Naive thymus-derived CD4-positive, alpha-beta T cell (primary cell): ENCODE measurements around the gene RABL3. TPM values are rescaled to one million over a fixed set of nuclear protein-coding genes. Genes with fewer than 3 reads are reported as not detected.
A peak's percentile ranks its signal among the peaks of the same experiment; 100 is the strongest.
"Not testable (repeated sequence)": the region's sequence is repeated elsewhere in the genome, so short reads cannot be mapped to it uniquely, and the experiment has no call there.

Experiments
- ATAC-seq: fragments of 150-1000 bp; cut with Tn5 transposase; 2 replicates; pipeline ENCODE4 v1.10.0; 2021; ENCODE audit warnings: mild to moderate bottlenecking, moderate library complexity
- CTCF ChIA-PET: fragments of 350-600 bp; sonication (Branson Sonifier 250); formaldehyde crosslinking; loops from one replicate; lab custom pipeline; 2021; ENCODE audit warnings: antibody characterized with exemption; lab: Charles Lee
- POLR2A ChIA-PET: fragments of 350-600 bp; sonication (Branson Sonifier 250); formaldehyde crosslinking; loops from one replicate; lab custom pipeline; 2021; ENCODE audit warnings: antibody characterized with exemption, inconsistent platforms; lab: Charles Lee
- DNase-seq, 9 donors: peaks; one replicate each; pipeline versions ENCODE4 v3.0.0 to v3.0.0-alpha.2; 2020 to 2022; ENCODE audit warnings: mixed read lengths in 1 of 9
- H3K27ac ChIP-seq: one replicate; pipeline ENCODE4 v1.7.0; 2013; ENCODE audit warnings: mild to moderate bottlenecking, low read depth, low read length, moderate library complexity
- H3K27me3 ChIP-seq, 2 donors: one replicate each; pipeline ENCODE4 v1.7.0; 2013; ENCODE audit warnings: low read length in 2 of 2, mild to moderate bottlenecking in 2 of 2, moderate library complexity in 2 of 2; ENCODE audit not compliant: control insufficient read depth in 2 of 2, insufficient read depth in 2 of 2
- H3K36me3 ChIP-seq, 3 experiments: 1 replicate in 2 of 3; 2 replicates in 1 of 3; pipeline ENCODE4 v1.7.0; 2013; ENCODE audit warnings: low read length in 3 of 3, mild to moderate bottlenecking in 3 of 3, moderate library complexity in 1 of 3; ENCODE audit not compliant: insufficient read depth in 3 of 3, control insufficient read depth in 2 of 3
- H3K4me1 ChIP-seq, 2 donors: one replicate each; pipeline ENCODE4 v1.7.0; 2013; ENCODE audit warnings: low read length in 2 of 2, mild to moderate bottlenecking in 2 of 2, moderate library complexity in 1 of 2; ENCODE audit not compliant: control insufficient read depth in 2 of 2, insufficient read depth in 2 of 2
- H3K4me3 ChIP-seq: 2 replicates; pipeline ENCODE4 v1.7.0; 2013; ENCODE audit warnings: mild to moderate bottlenecking, low read length
- H3K9me3 ChIP-seq, 3 experiments: 1 replicate in 2 of 3; 2 replicates in 1 of 3; pipeline ENCODE4 v1.7.0; 2013; ENCODE audit warnings: low read length in 3 of 3; ENCODE audit not compliant: control insufficient read depth in 2 of 3
- H3K27ac Mint-ChIP-seq, 9 donors: one replicate each; pipeline ENCODE4 v1.8.0; 2020 to 2022; ENCODE audit warnings: mixed read lengths in 9 of 9, mild to moderate bottlenecking in 8 of 9, moderate library complexity in 5 of 9, inconsistent platforms in 2 of 9
- H3K27me3 Mint-ChIP-seq, 5 donors: one replicate each; pipeline ENCODE4 v1.8.0; 2021 to 2022; ENCODE audit warnings: mixed read lengths in 5 of 5, mild to moderate bottlenecking in 1 of 5
- H3K36me3 Mint-ChIP-seq, 5 donors: one replicate each; pipeline ENCODE4 v1.8.0; 2020 to 2022; ENCODE audit warnings: mixed read lengths in 5 of 5, mild to moderate bottlenecking in 3 of 5, inconsistent platforms in 1 of 5
- H3K4me1 Mint-ChIP-seq, 7 donors: one replicate each; pipeline ENCODE4 v1.8.0; 2020 to 2022; ENCODE audit warnings: mixed read lengths in 7 of 7, mild to moderate bottlenecking in 3 of 7, inconsistent platforms in 1 of 7
- H3K4me3 Mint-ChIP-seq, 10 donors: one replicate each; pipeline ENCODE4 v1.8.0; 2020 to 2022; ENCODE audit warnings: mild to moderate bottlenecking in 10 of 10, mixed read lengths in 10 of 10, moderate library complexity in 6 of 10, inconsistent platforms in 2 of 10
- H3K9me3 Mint-ChIP-seq, 11 donors: one replicate each; pipeline ENCODE4 v1.8.0; 2020 to 2022; ENCODE audit warnings: mixed read lengths in 11 of 11, mild to moderate bottlenecking in 4 of 11, inconsistent platforms in 1 of 11, moderate library complexity in 1 of 11
- intact Hi-C, 2 donors: fragments of 100-400 bp; cut with micrococcal nuclease; formaldehyde crosslinking; loops; one replicate each; pipeline ENCODE4 v1.15.1; 2023
- polyA plus RNA-seq, 2 donors: library from polyadenylated mRNA; unstranded; fragments of 300-500 nt; fragmentation: Illumina TruSeq; gene quantifications; one replicate each; pipeline ENCODE4 v1.2.3, GENCODE V29; 2021
- total RNA-seq, 6 experiments: library from RNA in 5 of 6; stranded (reverse) in 5 of 6; gene quantifications; 1 replicate in 5 of 6; 2 replicates in 1 of 6; pipeline ENCODE4 v1.2.3 and lab custom pipeline; 2021 to 2026

Gene RABL3
- total and polyA plus RNA-seq, 7 experiments from 2014 or later, result 15.4 to 40.6 (median 23.1) TPM

DNA sequence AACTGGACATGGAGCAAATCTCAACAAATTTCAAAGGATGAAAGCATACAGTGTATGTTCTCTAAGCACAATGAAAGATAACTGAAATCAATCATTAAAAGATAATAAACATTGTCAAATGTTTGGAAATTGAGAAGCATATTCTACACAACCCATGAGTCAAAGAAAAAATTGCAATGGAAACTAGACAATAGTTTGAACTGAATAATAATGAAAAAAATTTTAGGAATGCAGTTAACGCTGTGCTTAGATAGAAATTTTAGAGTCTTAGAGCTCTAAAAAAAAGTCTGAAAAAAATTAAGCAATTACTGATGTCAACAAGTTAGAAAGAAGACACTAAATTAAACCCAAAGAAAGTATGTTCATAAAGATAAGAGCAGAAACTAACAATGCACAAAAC is 15.5 kb downstream of the RABL3 start:
- H3K4me3 ChIP-seq, result no peak overlapping the region
- peaks cover 0 to 3% (median 0%) of the 10 kb centered on the region in 3 experiments for H3K36me3 ChIP-seq
- ChIA-PET POLR2A (no interaction called here), CTCF (no interaction called here)
- no peaks in the 10 kb centered on the region for H3K27me3 ChIP-seq
- H3K9me3 ChIP-seq, result no peaks in the 10 kb centered on the region
- Mint-ChIP-seq H3K27ac (peak overlapping the region in 3 of 9 donors; percentile 12 to 43 (median 38)), H3K27me3 (no peaks in the 10 kb centered on the region), H3K36me3 (peaks cover 0 to 58% (median 28%) of the 10 kb centered on the region in 5 donors), H3K9me3 (peaks cover 0 to 8% (median 0%) of the 10 kb centered on the region in 11 donors), H3K4me3 (no peak overlapping the region), H3K4me1 (peaks cover 0 to 22% (median 14%) of the 10 kb centered on the region in 7 donors)
- no peak overlapping the region for H3K27ac ChIP-seq
- no peaks in the 10 kb centered on the region for H3K4me1 ChIP-seq
- intact Hi-C loops, result no loop called here
- DNase-seq (no peak), ATAC-seq (no peak)

DNA sequence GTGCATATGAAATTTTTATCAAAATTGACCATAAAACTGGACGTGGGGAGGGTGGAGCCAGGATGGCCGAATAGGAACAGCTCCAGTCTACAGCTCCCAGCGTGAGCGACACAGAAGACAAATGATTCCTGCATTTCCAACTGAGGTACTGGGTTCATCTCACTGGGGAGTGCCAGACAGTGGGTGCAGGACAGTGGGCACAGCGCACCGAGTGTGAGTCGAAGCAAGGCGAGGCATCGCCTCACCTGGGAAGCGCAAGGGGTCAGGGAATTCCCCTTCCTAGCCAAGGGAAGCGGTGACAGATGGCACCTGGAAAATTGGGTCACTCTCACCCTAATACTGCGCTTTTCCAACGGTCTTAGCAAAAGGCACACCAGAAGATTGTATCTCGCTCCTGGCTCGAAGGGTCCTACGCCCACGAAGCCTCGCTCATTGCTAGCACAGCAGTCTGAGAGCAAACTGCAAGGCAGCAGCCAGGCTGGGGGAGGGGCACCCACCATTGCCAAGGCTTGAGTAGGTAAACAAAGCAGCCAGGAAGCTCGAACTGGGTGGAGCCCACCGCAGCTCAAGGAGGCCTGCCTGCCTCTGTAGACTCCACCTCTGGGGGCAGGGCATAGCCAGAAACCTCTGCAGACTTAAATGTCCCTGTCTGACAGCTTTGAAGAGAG is 23.0 kb downstream of the RABL3 start:
- Histone ChIP-seq H3K4me1 (peaks cover 12 to 25% of the 10 kb centered on the region in 2 donors), H3K27ac (peak overlapping the region; percentile 58), H3K4me3 (peak overlapping the region; percentile 31)
- H3K9me3 Mint-ChIP-seq, result peaks cover 0 to 23% (median 16%) of the 10 kb centered on the region in 11 donors
- H3K36me3 Mint-ChIP-seq, result peaks cover 3 to 36% (median 29%) of the 10 kb centered on the region in 5 donors
- H3K9me3 ChIP-seq, H3K27me3 ChIP-seq, H3K36me3 ChIP-seq, H3K27me3 Mint-ChIP-seq: not testable (repeated sequence)
- H3K4me3 Mint-ChIP-seq, result peak overlapping the region; percentile 75 to 90 (median 83)
- intact Hi-C loops, result loop anchor here (1.0 to 10.0 kb wide), 8 partner anchors 10 to 1254 kb away; partner anchors contain the start of genes GTF2E1 (in 2 of the 2), NDUFB4 (in 2 of the 2), RABL3 (in 2 of the 2) and POGLUT1 (in 1 of the 2)
- ATAC-seq, result peak; percentile 72
- peak; percentile 37 to 90 (median 83) for DNase-seq
- CTCF ChIA-PET, result interaction anchor here (1.6 to 2.5 kb wide), 2 partner anchors 22 to 123 kb away, joined by 6 read pairs; partner anchors contain the start of gene NDUFB4
- POLR2A ChIA-PET, result interaction anchor here (0.8 to 5.7 kb wide), 6 partner anchors 9 to 624 kb away, joined by 3 to 59 read pairs (median 4); partner anchors contain the start of genes GTF2E1, HGD, NDUFB4 and RABL3
- peaks cover 13 to 50% (median 36%) of the 10 kb centered on the region in 7 donors for H3K4me1 Mint-ChIP-seq
- H3K27ac Mint-ChIP-seq, result peak overlapping the region in 7 of 9 donors; percentile 86 to 98 (median 95)

DNA sequence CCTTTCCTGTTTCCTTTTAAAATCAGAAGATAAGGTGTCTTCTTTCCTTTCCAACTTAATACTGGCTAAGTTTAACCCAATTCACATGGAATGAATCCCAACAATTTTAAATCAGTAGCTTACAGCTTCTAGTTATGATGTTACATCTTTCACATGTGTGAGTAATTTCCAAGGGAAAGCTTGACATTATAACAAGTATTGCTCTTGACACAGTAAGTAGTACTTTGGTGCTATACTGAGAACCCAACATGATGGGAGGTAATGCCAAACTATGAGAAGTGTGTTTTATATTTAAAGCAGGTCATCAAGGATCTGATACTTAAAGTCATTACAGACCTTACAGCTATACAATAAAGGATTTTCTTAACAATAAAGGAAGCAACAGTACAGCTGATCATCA is 29.1 kb downstream of the RABL3 start:
- Histone ChIP-seq H3K27ac (no peak overlapping the region), H3K4me1 (peaks cover 0 to 5% of the 10 kb centered on the region in 2 donors), H3K9me3 (no peaks in the 10 kb centered on the region), H3K36me3 (peaks cover 0 to 4% (median 0%) of the 10 kb centered on the region in 3 experiments), H3K27me3 (no peaks in the 10 kb centered on the region), H3K4me3 (no peak overlapping the region)
- CTCF ChIA-PET, result no interaction called here
- ATAC-seq (no peak), DNase-seq (no peak)
- peaks cover 0 to 2% (median 0%) of the 10 kb centered on the region in 11 donors for H3K9me3 Mint-ChIP-seq
- H3K36me3 Mint-ChIP-seq, result peaks cover 0 to 27% (median 12%) of the 10 kb centered on the region in 5 donors
- POLR2A ChIA-PET, result no interaction called here
- peak overlapping the region in 1 of 10 donors; percentile 46 for H3K4me3 Mint-ChIP-seq
- no peaks in the 10 kb centered on the region for H3K27me3 Mint-ChIP-seq
- peak overlapping the region in 1 of 9 donors; percentile 66 for H3K27ac Mint-ChIP-seq
- intact Hi-C loops, result loop anchor here in 1 of 2 donors (10.0 kb wide), 1 partner anchor 1248 kb away; the partner anchor contains the start of genes POGLUT1 and TMEM39A
- H3K4me1 Mint-ChIP-seq, result peaks cover 4 to 28% (median 17%) of the 10 kb centered on the region in 7 donors

DNA sequence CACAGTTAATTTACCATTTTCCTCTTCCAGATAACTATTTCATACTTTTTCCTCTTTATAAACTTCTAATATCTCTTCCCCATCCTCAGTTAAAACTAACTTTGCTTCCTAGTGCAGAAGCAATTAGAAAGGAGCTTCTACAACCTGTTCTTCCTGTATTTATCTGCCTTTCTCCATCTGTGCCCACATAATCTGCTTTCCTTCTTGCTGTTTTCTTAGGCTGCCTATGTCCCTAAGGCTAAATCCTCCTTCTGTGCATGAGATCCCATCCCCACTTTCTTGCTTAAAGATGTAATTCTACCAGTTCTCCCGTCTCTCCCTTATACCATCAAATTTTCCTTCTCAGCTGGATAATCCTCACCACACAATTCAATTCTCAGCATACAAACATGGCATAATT is 31.9 kb downstream of the RABL3 start:
- H3K4me1 ChIP-seq, result no peaks in the 10 kb centered on the region
- CTCF ChIA-PET, result no interaction called here
- H3K9me3 ChIP-seq, result no peaks in the 10 kb centered on the region
- Mint-ChIP-seq H3K27ac (no peak overlapping the region), H3K36me3 (peaks cover 0 to 43% (median 25%) of the 10 kb centered on the region in 5 donors), H3K9me3 (no peaks in the 10 kb centered on the region), H3K27me3 (no peaks in the 10 kb centered on the region), H3K4me3 (no peak overlapping the region), H3K4me1 (peaks cover 0 to 28% (median 17%) of the 10 kb centered on the region in 7 donors)
- DNase-seq (no peak), ATAC-seq (no peak)
- H3K27ac ChIP-seq, result no peak overlapping the region
- H3K4me3 ChIP-seq, result no peak overlapping the region
- intact Hi-C loops, result loop anchor here in 1 of 2 donors (10.0 kb wide), 1 partner anchor 1246 kb away; the partner anchor contains the start of genes POGLUT1 and TMEM39A
- POLR2A ChIA-PET, result interaction anchor here (1.0 kb wide), 1 partner anchor 11 kb away, joined by 3 read pairs; no protein-coding TSS in a partner anchor
- peaks cover 0 to 4% (median 0%) of the 10 kb centered on the region in 3 experiments for H3K36me3 ChIP-seq
- H3K27me3 ChIP-seq, result no peaks in the 10 kb centered on the region

DNA sequence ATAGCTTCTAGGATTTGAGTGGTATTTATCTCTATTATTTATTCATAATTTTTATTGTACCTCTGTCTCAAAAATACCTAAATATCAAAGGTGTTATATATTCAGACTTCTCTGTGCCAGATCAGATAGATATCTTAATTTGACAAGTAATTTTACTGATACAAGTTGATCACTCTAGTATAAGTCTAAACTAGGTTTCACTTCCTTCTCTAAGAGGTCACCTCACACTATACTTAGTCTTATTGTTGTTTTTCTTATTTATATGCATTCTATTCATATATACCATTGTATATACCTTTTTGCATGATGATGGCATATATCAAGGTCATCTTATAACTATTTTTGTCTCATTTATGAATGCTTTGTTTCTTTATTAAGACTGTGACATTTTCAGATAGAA is 33.9 kb downstream of the RABL3 start:
- Histone ChIP-seq H3K4me3 (no peak overlapping the region), H3K36me3 (peaks cover 0 to 4% (median 0%) of the 10 kb centered on the region in 3 experiments), H3K4me1 (no peaks in the 10 kb centered on the region), H3K9me3 (no peaks in the 10 kb centered on the region), H3K27ac (no peak overlapping the region), H3K27me3 (no peaks in the 10 kb centered on the region)
- no peak overlapping the region for H3K4me3 Mint-ChIP-seq
- ChIA-PET CTCF (interaction anchor here (0.6 kb wide), 1 partner anchor 9 kb away, joined by 3 read pairs; no protein-coding TSS in a partner anchor), POLR2A (interaction anchor here (0.6 to 1.4 kb wide), 2 partner anchors 9 to 22 kb away, joined by 3 read pairs; no protein-coding TSS in a partner anchor)
- H3K27ac Mint-ChIP-seq, result peak overlapping the region in 2 of 9 donors; percentile 13 to 62
- H3K4me1 Mint-ChIP-seq, result peaks cover 0 to 21% (median 10%) of the 10 kb centered on the region in 7 donors
- intact Hi-C loops, result loop anchor here in 1 of 2 donors (2.0 to 5.0 kb wide), 2 partner anchors 16 to 34 kb away; partner anchors contain the start of genes GTF2E1 and RABL3
- ATAC-seq (no peak), DNase-seq (no peak)
- no peaks in the 10 kb centered on the region for H3K27me3 Mint-ChIP-seq
- peaks cover under 1 to 11% (median 6%) of the 10 kb centered on the region in 11 donors for H3K9me3 Mint-ChIP-seq
- H3K36me3 Mint-ChIP-seq, result peaks cover 8 to 50% (median 34%) of the 10 kb centered on the region in 5 donors

DNA sequence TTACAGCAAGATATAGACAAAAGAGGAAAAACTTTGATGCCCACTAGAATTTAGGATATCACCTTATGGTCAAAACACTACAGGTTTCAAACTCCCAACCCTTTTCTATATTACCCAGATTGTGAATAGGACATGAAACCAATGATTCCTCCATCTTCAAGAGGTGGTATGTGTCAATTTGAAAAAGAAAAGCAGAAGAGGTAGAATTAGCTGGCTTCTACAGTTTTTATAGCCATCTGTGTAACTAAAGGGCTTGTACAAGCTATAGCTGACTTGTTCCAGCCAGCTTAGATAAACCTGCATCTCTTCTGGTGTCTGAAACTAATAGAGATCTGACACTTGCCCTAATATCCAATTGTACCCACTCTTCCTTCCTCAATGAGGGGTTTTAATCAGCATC is 35.4 kb downstream of the RABL3 start:
- Histone ChIP-seq H3K4me1 (no peaks in the 10 kb centered on the region), H3K4me3 (no peak overlapping the region), H3K27ac (no peak overlapping the region), H3K27me3 (no peaks in the 10 kb centered on the region), H3K9me3 (no peaks in the 10 kb centered on the region), H3K36me3 (peaks cover 0 to 9% (median 0%) of the 10 kb centered on the region in 3 experiments)
- intact Hi-C loops, result loop anchor here in 1 of 2 donors (5.0 kb wide), 1 partner anchor 35 kb away; the partner anchor contains the start of genes GTF2E1 and RABL3
- Mint-ChIP-seq H3K27me3 (no peaks in the 10 kb centered on the region), H3K4me3 (no peak overlapping the region), H3K27ac (peak overlapping the region in 5 of 9 donors; percentile 0 to 72 (median 29)), H3K4me1 (peaks cover 0 to 21% (median 6%) of the 10 kb centered on the region in 7 donors), H3K36me3 (peaks cover 8 to 60% (median 45%) of the 10 kb centered on the region in 5 donors), H3K9me3 (peaks cover 3 to 17% (median 8%) of the 10 kb centered on the region in 11 donors)
- ATAC-seq (no peak), DNase-seq (no peak)
- ChIA-PET CTCF (no interaction called here), POLR2A (no interaction called here)
